Ishikawa (cell line): ENCODE data around the gene LILRB5.

ENCODE experiments used
- FOXM1 ChIP-seq: IDR thresholded peaks from 2 replicates; pipeline ENCODE4 v1.6.1; 2012; ENCODE audit warnings: low read depth, borderline replicate concordance
- MAX ChIP-seq: IDR thresholded peaks from 2 replicates; pipeline ENCODE4 v1.6.1; 2012
- REST ChIP-seq: IDR thresholded peaks from 2 replicates; pipeline ENCODE4 v1.6.1; 2012; ENCODE audit warnings: low read depth, mild to moderate bottlenecking
- TAF1 ChIP-seq: IDR thresholded peaks from 2 replicates; pipeline ENCODE4 v1.6.1; 2012; ENCODE audit warnings: low read depth, mild to moderate bottlenecking

GRCh38 chr19:54302257-54302656, 45.2 kb upstream of the LILRB5 start:
- TF ChIP-seq REST (no peak), TAF1 (no peak), MAX (no peak), FOXM1 (no peak)
